NCI-H2196 treated with DMSO at 0.1 percent for 48 hours (cell line): ENCODE data around the gene PPME1.

Source experiments
- DNase-seq: peaks from one replicate; lab custom pipeline; 2025; ENCODE audit not compliant: unreplicated experiment; lab: John Stamatoyannopoulos, UW

PPME1 gene

DNA sequence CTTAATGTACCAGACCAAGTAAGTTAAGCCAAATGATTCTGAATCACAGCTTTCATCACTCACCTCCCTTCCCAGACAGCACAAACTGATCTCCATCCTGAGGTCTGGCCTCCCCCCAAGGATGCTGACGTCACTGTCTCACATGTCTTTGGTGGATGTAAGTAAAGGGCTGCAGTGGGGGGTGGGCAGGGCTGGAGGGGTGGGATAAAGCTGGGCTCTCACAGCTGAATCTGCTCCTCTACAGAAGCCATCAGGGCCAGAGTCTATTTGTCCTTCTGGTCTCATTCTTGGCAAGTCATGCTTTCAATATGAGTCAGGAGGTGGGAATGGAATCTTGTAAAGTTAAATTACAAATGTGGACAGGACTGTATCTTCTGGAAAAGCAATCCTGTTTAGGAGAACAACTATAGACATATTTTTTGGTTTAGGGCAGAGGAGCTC, 107.7 kb downstream of the PPME1 start:
- no peak for DNase-seq

DNA sequence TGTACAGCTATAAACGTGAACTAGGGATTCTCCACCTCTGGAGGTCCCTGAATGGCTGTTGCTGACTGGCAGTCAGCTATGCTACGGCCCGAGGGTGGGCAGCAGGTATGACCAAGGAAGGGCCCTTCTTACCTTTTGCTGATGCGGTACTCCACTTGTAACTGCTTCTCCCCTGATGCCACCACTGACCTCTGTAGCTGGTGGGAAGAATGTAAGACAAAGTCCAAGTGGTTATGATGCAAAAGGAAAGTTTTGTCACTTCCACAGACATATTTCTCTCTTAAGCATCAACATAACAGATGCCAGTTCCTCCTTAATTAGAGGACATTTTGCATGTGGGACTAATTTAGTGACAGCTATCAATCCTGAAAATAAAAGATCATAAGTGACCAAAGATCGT, 108.2 kb downstream of the PPME1 start:
- no peak for DNase-seq

DNA sequence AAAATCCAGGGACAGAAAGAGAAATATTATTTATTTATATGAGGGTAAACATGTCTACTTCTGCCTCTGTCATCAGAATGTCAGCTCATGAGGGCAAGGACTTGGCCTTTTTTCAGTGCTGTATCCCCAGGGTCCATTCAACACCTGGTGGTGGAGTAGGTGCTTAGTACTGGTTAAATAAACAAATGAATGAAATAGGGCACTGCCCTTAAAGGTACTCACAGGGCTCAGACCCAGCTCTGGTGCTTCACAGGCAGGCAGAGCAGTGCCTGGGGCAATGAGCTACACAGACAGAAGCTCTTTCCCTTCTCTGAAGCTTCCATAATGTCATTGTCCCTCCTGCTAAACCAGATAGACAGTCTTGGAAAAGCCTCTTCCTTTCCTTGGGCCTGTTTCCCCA, 109.4 kb downstream of the PPME1 start:
- no peak for DNase-seq

DNA sequence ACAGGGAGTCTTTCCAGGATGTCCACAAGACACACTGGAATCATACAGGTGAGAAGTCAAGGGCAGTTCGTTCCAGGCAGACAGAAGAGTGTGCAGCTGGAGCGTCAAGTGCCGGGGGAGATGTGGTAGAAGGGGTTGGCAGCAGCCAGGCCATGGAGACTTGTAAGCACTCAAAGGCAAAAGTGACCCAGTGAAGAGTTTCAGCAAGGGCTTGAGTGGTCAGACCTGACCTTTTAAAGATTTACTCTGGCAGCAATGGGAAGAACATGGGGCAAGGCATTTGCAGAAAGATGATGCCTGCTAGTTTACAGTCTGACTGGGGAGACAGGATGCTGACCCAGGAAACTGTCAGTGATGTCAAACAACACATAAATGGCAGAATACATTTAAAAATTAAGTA, 111.3 kb downstream of the PPME1 start:
- no peak for DNase-seq

DNA sequence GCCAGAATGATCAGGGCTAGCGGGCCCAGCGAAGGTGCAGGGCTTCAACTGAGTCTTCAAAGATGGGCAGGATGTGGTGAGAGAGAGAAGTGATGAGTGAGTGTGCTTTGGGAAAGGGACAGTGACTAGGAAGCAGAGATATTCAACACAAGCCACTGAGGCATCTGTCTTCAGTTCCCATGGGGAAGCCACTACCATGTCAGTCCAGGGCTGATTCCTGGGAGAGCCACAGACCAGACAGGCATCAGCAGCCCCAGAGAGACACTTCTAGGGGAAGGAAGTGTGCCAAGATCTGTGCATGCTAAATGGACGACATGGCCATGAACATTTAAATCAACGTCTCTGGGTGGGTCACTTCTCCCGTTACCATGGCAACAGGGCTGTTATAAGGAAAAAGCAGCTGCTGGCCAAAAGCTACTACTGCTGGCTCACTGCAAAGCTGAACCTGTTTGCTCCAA, 111.9 kb downstream of the PPME1 start:
- DNase-seq = peak; percentile 34

DNA sequence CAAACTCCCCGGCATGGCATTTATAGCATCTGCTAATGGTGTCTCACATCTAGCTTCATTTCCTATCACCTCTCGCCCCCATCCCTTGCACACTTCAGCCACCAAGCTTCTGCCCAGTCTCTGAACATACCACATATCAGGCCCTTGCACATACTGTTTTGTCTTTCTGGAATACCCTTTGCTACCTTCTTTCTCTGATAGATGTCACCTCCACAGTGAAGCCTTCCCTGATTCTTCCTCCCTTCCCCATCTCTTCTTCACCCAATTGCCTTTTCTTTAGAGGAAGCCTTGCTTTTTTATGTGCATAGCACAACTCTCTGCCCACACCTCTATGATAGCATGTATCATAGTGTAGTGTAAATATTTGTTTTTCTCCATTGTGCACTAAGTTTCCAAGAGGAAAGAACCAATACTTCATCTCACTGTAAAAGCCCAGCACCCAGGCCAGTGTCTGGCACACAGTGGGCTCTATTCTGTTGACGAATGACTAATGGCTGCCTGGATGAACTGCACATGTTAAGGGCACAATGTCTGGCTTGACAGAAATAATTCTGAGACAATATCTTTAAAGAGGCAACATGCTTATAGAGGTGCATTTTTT, 112.6 kb downstream of the PPME1 start:
- DNase-seq = no peak

DNA sequence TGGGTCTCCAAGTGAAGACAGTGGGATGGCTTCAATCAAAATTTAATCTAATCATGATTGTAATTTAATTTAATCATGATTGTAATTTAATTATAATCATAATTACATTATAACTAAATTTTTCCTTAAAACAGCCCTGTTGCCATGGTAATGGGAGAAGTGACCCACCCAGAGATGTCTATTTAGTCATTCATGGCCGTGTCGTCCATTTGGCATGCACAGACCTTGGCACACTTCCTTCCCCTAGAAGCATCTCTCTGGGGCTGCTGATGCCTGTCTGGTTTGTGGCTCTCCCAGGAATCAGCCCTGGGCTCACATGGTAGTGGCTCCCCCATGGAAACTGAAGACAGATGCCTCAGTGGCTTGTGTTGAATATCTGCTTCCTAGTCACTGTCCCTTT, 113.4 kb downstream of the PPME1 start:
- DNase-seq = no peak

DNA sequence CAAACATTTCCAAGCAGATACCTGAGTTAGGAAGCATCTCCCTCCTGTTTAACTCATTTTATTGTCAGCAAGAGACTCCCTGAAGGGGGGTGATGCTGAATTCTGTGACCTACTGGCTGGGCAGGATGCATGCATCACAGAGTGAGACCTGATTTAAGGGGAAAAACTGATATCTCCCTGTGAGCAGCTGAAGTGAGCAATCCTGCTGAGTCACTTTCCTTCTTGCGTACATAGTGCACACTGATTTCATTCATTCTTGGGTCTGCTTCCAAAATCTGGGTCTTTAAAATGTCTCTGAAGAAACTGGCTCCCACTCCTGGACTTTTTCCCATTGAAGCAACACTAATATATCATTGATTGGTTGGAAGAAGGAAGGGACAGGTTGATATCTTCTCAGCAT, 117.1 kb downstream of the PPME1 start:
- DNase-seq = no peak

DNA sequence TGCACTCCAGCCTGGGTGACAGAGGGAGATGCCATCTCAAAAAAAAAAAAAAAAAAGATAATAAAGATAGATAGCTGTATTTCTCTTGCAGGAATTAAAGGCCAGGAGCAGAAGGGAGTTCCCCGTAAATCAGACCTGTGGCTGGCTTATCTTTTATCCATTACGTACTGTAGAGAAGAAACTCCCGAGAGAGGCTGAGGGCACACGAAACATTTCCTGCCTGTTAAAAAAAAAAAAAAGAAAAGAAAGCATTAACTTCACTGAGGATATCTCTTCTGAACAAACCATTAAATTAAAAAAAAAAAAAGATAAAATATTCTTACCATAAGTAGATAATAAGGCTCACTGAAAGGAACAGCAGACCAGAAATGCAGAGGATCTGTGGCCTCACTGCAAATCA, 117.8 kb downstream of the PPME1 start:
- no peak for DNase-seq

DNA sequence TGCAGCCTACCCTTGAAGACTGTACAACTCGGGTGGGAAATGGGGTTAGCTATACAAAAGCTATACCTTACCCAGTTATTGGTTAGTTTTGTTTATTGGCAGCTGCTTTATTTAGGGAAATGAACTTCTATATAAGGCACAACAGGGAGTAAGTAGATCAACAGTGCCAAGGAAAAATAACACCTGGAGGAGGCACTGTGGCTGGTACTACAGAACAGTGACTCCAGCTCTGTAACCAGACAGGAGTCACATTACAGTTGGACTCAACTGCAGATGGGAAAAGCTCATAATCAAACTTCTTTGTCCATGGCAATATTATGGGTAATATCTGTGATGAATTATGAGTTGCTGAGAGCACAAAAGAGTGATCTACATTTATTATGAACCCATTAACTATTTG, 126.4 kb downstream of the PPME1 start:
- DNase-seq = no peak

DNA sequence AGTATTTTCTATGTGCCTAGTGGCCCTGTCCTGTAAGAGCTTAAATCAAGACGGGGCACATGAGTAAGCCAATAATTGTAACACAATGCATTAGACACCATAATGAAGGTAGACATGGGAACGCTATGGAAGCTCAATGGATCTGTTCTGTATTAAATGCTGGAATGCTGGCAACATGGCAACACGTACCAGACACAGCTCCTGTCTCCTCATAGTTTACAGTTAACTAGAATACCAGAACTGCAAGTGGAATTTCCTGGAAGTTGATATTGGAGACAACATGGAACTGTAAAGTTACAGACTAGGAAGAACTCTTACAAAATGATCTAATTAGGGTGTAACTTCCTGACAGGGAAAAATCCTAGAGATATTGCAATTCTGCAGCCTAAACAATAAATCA, 127.9 kb downstream of the PPME1 start:
- no peak for DNase-seq
